NCI-H82 treated with DMSO at 0.1 percent for 48 hours (cell line): ENCODE data around the gene MTURN.
"Not testable (repeated sequence)": the region's sequence is repeated elsewhere in the genome, so short reads cannot be mapped to it uniquely, and the experiment has no call there.

Source experiments
- DNase-seq: peaks from one replicate; lab custom pipeline; 2025; ENCODE audit not compliant: unreplicated experiment; lab: John Stamatoyannopoulos, UW

The MTURN gene

DNA sequence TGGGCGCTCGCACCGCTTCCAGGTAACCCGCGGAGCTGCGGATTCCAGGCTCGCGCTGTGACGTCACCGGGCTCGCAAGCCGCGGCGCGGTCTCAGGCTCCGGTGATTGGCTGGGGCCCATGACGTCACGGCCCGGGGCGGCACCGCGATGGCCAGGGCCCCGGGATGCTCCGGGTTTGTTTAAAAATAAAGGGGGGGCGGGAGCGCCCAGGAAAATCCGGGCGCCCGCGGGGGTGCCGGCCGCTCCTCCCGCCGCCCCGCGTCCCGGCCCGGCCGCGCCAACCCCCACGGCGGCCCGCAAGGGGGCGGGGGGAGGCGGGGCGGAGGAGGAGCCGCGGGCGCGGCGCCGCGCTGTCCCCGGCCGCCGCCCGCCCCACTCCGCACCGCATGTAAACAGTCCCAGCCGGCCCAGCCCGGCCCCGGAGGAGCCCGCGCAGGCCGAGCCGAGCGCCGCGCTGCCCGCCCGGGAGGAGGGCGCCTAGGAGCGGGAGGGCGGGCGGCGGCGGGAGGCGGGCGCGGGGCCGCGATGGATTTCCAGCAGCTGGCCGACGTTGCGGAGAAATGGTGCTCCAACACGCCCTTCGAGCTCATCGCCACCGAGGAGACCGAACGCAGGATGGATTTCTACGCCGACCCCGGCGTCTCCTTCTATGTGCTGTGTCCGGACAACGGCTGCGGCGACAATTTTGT lies at the start of gene MTURN:
Gene MTURN (plus strand): TSS at position 376 of the 690 bp plus-strand sequence. CDS start 151 bp downstream, at position 527.
- peak; percentile 70 for DNase-seq

DNA sequence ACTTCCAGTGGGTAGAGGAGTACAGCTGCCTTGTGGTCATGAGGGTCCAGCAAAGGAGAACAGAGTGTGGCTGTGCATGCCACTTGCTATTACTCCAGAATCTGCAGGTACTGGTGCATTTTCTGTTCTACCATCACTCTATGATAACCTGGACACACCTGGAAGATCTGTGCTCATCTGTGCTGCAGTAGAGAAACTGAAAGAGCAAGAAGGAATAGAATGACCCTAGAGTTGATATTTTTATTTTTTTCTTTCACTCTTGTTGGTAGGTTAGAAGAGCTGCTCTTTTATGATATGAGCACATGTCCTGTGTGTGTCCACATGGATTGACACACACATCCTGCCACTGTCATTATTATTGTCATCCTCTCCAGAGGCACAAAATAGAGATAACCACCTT lies 48.3 kb upstream of the MTURN start:
- DNase-seq: no peak

DNA sequence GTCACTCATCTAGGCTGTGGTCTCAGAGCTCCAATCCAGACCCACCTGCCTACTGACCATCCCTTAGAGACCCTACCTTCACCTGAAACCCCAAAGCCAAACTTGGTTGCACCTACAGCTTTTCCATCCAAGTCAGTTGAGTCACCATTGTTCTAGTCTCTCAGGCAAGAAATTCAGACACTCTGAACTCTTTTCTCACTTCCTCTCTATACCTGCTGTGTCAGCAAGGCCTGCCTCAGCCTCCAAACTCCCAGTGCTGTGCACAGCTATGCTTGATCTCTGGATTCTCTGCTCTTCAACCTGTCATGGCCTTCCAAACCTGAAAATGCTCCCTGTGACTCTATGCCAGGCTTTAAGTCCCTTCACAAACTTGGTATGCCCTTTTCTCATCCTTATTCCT lies 47.4 kb upstream of the MTURN start:
- no peak for DNase-seq

DNA sequence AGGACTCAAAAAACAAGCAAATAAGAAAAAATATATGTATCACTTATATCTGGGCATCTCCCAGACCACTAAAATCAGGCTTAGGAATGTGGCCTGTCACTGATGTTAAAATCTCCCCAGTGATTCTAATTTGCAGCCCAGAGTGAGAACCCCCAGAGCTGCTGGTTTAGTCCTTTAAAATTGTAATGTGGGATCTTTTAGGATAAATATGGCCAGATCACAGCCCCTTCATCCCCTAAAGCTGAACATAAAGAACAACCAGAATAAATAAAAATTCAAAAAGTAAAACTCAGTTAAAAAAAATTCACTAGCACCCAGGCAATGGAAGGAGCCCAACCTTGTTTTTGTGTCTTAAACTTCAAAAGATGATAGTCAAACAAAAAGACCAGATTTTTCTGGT lies 46.4 kb upstream of the MTURN start:
- no peak for DNase-seq

DNA sequence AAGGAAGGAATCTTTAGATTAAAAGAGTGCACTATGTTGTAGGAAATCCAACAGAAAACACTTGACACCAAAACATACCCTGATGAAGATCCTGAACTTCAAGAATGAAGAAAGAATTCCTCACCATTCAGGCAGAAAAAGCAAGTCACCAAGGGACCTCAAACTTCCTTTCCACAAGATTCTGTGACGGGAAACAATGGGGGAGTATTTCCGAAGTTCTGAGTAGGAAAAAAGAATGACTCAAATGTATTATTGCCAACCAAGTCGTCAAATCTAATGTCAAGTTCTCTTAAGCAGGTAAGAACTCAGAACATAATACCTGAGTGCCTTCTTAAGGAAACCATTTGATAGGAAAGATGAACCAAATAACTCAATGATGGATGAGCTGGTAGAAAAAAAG lies 44.7 kb upstream of the MTURN start:
- DNase-seq: no peak

DNA sequence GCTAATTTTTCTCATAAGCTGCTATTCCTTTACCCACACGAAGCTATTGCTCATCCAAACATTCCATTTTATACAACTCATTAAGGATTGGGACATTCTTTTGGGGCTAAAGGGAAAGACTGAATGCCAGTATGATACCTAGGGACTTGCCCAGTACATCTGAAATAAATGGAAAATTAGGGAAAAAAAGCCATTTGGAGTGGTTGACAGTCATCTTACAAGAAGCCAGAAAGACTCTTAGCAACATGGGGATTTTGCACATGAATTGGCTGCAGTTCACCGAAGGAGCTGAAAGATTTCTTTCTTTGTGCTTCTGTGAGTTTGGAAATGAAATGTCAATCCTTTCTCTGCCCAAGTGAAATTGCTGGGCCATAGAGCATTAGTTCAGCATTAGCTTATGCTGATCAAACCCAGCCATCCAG lies 43.3 kb upstream of the MTURN start:
- no peak for DNase-seq

DNA sequence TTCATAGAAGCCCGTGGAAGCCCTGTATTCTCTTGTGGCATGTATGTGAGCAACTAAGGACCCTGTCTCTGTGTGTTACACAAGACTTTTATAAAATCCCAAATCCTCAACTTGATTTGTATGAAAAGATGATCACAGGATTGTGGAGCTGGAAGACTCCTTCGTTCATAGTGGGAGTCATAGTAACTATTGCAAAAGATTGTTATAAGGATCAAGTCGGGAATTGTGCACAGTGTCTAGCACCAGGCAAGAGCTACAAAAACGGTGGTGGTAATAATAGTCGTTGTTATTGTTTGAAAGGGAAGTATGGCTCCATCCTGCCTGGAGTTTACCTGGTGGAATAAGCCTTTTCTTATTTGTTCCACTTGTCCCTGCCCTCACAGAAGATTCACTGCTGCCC lies 42.8 kb upstream of the MTURN start:
- no peak for DNase-seq

DNA sequence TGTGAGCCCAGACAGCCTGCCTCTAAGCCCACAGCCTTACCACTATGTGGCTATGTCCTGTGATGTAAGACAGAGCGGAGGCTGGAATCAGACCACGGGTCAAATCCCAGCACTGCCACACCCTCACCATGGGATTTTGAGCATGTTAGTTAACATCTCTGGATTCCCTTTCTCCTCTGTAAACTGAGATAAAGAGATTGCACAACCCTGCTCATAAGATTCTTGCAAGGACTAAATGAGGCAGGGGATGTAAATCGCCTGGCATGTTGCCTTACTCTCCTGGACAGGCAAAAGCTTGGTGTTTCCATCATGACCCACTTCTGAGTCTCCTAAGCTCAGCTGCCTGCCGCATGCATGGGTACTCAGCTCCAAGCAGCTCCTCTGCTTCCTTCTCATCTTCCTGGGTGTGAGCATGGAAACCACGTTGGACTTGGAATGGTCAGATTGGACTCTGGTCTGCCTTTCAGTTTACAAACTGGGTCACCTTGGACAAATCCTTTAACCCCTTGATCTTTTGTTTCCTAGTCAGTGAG lies 41.3 kb upstream of the MTURN start:
- DNase-seq: no peak

DNA sequence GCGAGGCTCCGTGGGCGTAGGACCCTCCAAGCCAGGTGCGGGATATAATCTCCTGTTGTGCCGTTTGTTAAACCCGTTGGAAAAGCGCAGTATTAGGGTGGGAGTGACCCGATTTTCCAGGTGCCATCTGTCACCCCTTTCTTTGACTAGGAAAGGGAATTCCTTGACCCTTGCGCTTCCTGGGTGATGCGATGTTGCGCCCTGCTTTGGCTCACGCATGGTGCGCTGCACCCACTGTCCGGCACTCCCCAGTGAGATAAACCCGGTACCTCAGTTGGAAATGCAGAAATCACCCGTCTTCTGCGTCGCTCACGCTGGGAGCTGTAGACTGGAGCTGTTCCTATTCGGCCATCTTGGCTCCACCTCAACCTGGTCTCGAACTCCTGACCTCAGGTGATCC lies 36.2 kb upstream of the MTURN start:
- not testable (repeated sequence) for DNase-seq

DNA sequence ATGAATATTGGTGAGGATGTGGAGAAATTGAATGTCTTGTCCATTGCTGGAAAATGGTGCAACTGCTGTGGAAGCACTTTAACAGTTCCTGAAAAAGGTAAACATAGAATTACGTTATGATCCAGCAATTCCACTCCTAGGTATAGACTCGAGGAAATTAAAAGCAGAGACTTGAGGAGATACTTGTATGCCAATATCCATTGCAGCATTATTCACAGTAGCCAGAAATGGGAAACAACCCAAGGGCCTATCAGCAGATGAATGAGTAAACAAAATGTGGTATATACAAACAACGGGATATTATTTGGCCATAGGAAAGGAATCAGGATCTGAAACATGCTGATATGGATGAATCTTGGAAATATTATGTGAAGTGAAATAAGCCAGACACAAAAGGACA lies 32.5 kb upstream of the MTURN start:
- no peak for DNase-seq

DNA sequence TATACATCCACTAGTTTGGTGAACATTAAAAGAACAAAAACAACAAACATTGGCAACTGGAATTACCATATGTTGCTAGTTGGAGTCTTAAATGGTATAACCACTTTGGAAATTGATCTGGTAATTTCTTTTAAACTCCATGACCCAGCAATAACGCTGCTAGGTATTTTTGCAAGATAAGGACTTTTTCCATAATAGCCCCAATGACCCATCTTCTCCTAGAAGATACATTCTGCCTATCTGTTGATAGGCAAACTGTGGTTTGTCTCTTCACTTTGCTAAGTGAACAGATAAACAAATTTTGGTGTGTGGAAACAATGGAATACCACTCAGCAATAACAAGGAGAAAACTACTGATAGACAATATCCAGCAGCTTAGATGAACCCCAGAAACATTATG lies 30.6 kb upstream of the MTURN start:
- DNase-seq: no peak

DNA sequence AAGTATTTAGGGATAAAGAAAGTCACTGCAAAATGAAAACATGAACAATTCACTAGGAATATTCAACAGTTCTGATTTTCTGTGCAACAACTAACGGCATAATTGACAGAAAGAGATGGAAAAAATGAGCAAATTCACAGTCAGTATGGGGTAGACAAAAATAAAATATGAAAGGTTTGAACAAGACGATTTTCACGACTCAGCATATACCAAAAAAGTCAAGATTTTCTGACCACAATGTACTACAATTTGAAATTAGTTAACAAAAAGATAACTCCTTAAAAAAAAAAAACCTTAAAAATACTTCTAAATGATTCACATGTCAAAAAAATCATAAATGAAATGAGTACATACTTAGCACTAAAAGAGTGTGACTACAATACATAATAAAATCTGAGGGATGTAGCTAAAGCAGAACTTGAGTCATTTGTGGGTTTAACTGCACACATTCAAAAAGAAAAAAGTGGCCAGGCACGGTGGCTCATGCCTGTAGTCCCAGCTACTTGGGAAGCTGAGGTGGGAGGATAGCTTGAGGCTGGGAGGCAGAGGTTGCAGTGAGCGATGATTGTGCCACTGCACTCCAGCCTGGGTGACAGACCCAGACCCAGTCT lies 22.6 kb upstream of the MTURN start:
- DNase-seq: no peak

DNA sequence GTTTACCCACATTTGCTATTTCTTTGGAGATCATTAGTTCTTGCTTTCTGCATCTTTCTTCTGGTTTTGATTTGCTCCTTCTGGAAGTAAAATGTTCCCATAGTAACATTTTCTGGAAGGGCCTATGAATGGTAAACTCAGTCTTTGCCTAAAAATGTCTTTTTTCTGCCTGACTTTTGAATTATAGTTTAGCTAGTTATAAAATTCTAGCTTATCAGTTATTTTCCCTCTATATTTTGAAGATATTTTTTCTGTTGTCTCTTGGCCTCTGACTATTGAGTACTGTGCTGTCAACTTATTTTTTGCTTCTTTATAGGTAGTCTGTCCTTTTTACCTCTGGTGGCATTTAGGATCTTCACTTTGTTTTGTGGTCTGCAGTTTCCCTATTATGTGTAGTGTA lies 21.6 kb upstream of the MTURN start:
- DNase-seq: no peak

DNA sequence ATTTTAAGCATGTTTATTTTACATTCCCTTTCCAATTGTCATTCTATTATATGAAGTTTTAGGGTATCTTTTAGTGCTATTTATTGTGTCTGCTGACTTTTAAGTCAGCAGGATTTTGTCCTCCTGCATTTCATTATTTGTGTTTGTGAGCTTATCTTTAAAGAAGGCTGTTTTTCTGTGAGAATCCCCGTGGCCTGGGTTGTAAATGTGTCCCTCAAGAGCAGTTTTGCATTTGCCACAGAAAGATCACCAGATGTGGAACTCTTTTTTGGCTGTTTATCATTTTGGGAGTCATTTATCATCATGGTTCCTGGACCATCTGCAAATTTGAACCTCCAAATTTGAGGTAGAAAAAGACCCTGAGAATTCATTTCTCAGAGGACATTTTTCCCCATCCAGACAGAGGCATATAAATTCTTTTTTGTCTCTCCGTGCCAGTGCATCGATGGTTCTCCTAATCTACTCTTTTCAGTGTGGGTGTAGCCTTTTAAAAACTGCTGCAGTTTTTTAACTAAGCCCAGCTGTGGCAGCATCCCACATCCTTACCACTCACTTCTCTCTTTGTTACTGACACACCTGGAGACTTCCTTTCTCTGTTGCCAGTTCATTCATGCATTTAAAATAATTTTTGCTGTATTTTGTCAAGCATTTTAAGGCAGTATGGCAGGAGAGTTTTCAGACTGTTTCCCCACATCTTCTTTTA lies 20.1 kb upstream of the MTURN start:
- DNase-seq: no peak

DNA sequence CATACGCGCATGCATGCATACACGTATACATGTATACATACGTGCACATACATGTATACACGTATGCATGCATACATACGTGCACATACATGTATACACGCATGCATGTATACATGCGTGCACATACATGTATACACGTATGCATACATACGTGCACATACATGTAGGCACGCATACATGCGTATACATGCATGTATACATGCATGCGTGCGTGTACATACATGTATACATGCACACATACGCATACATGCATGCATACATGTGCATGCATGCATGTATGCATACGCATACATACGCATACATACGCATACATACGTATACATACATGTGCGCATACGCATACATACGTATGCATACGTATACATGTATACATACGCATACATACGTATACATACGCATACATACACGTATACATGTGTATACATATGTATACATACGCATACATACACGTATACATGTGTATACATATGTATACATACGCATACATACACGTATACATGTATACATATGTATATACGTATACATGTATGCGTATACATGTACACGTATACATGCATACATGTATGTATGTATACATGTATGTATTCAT lies 19.0 kb upstream of the MTURN start:
- no peak for DNase-seq

DNA sequence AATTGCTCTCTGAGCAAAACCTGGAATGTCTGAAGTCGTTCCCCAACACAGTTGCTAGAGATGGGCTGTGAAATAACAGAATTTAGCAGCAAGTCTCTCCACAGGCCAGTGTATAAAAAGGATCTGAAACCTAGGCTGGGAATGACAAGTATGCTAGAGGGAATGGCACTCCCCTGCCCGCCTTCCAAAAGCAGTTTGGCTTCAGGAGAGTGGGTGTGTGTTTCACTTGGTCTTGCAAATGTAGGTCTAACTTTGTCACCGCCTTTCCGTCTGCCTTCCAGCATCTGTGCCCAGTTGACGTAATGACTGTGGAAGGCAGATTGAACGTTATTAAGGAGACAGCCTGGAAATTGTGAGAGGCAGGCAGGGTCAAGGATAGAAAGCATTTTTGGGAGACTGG lies 18.0 kb upstream of the MTURN start:
- DNase-seq: no peak

DNA sequence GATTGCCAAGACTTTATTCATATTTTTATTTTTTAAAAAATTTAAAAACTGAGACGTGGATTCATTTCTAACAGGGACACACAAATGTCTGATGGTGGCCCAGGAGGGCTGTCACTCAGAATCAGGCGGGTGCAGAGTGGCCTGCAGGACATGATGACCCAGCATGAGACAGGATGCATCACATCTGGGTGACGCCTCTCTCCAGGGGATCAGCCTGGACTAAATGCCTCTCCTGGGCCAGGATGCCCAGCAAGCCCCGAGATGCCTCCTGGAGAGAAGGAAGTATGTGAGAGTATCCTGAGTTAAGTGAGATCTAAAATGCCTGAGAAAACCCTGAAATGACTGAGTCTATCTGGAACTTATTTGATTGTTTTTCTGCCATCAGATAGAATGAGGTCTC lies 16.9 kb upstream of the MTURN start:
- no peak for DNase-seq

DNA sequence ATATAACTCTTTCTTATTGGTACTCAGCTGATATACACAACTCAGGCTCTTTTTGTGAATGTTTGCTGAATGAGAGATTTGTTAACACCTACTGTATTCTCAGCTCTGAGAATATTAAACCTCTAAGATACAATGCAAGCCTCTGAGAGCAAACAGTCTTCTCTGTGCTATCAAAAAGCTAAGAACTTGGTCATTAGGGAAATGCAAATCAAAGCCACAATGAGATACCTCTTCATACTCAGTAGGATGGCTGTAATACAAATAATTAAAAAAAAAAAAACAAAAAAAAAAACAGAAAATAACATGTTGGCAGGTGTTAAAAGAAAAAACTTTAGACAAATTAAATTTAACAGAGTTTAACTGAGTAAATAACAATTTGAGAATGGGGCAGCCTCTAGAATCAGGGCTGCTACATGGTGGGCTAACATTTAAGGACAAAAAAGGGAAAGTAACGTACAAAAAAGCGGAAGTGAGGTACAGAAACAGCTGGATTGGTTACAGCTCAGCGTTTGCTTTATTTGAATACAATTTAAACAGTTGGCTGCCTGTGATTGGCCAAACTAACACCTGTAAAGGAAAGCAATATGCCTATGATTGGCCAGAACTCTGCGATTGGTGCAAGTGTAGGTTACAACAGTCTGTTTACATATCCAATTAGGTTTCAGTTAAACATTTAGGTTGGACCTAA lies 14.8 kb upstream of the MTURN start:
- DNase-seq: no peak

DNA sequence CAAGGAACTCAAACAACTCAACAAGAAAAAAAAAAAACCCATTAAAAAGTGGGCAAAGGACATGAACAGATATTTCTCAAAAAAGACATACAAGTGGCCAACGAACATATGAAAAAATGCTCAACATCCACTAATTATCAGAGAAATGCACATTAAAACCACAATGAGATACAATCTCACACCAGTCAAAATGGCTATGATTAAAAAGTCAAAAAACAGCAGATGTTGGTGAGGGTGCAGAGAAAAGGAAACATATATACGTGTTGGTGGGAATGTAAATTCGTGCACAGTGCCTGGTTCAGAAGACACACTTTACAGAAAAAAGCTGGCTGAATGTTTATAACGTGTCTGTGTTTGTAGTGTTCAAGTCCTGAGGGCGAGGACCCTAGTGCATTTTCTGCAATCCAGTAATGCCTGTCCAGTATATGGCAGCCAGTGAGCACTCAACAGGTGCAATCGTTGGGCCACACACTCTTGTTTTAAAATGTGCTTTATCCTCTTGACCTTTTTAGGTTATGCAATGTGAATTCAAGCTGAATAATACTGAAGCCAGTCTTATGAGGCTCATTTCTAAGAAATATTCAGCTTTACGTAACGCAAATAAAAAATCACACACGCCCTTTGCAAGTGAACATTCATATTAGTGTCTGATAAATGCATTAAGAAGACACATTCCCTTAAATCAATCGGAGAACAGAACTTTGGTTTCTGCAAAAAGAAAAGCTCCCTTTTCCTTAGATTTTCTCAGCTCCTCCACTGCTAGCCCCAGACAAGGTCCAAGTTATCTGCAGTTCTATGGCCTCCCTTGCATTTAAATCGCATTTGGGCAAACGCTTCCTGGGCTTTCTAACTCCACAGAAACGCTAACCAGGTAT lies 813 bp upstream of the MTURN start:
- DNase-seq: no peak
